ENCODE results near the gene MARK1.

MARK1 gene

DNA sequence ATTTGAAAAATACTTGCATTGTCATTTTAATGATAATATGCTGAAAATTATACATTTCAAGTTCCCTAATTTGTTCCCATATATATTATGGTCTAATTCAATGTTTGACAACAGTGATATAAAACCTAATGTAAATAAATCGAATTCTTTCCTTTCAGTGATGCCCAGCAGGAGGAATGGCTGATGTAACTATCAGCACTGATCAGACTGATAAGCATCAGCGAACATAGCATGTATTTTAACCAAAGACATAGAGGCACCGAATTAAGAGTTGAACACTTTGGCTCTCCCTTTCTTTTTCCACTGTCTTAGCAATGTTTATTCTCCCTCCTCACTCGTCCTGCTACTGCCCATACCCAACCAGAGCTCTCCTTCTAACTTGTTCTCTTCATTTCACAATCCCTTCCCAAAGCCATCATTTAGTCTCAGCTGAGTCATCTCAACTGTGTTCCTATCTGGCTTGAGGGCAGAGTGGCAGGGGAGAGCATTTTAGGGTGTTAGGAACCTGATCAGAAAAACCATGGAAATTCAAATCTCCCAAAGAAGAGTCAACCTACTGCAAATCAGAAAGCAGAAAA, 103.4 kb downstream of the MARK1 start:
- CTCF ChIA-PET, result interaction anchor here (0.5 to 0.8 kb wide), 2 partner anchors 113 to 413 kb away, joined by 3 to 4 read pairs; no protein-coding TSS in a partner anchor
- POLR2A ChIA-PET, result interaction anchor here (0.6 kb wide), 1 partner anchor 11 kb away, joined by 3 read pairs; no protein-coding TSS in a partner anchor
- no peak for DNase-seq (ENCODE audit: extremely low spot score)
- TF ChIP-seq BHLHE40 (IDR thresholded peaks at IDR 0.05; ENCODE audit: borderline replicate concordance) (no peak), FOXM1 (IDR thresholded peaks at IDR 0.05; ENCODE audit: borderline replicate concordance) (no peak), ARNT (IDR thresholded peaks at IDR 0.05) (no peak), SP1 (IDR thresholded peaks at IDR 0.05) (no peak), SUZ12 (IDR thresholded peaks at IDR 0.05) (no peak), LEF1 (IDR thresholded peaks at IDR 0.05; ENCODE audit: borderline replicate concordance) (no peak), FOXK2 (IDR thresholded peaks at IDR 0.05) (no peak)
- TF ChIP-seq, protein P1, sequence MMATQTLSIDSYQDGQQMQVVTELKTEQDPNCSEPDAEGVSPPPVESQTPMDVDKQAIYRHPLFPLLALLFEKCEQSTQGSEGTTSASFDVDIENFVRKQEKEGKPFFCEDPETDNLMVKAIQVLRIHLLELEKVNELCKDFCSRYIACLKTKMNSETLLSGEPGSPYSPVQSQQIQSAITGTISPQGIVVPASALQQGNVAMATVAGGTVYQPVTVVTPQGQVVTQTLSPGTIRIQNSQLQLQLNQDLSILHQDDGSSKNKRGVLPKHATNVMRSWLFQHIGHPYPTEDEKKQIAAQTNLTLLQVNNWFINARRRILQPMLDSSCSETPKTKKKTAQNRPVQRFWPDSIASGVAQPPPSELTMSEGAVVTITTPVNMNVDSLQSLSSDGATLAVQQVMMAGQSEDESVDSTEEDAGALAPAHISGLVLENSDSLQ (IDR thresholded peaks at IDR 0.05), result no peak

DNA sequence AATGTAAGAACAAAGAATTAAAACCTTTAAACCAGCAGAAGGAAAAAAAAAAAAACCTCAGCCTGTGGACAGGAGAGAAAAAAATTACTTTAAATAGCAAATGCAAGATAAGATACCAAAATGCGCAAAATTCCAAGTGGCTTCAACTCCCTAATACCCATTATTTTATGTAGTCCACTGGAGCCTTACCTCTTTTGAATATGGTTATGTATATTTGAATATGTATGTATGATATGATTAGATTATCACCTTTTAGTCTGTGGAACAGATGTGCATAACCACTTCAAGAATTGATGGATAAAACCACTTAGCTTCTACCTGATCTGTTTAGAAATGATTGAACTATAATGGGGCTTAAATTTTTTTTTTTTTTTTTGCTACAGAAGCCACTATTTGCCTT, 109.8 kb downstream of the MARK1 start:
- ChIA-PET POLR2A (no interaction called here), CTCF (interaction anchor here (0.6 to 0.7 kb wide), 2 partner anchors 10 to 95 kb away, joined by 3 to 6 read pairs; no protein-coding TSS in a partner anchor)
- no peak for DNase-seq (ENCODE audit: extremely low spot score)
- no peak for TF ChIP-seq BHLHE40 (IDR thresholded peaks at IDR 0.05; ENCODE audit: borderline replicate concordance)
- TF ChIP-seq NFRKB (IDR thresholded peaks at IDR 0.05), result no peak
- TF ChIP-seq FOXK2 (IDR thresholded peaks at IDR 0.05), result no peak
- TF ChIP-seq CTBP1 (IDR thresholded peaks at IDR 0.05; ENCODE audit: borderline replicate concordance), result no peak
- TF ChIP-seq HDGF (IDR thresholded peaks at IDR 0.05; ENCODE audit: borderline replicate concordance), result no peak
- TF ChIP-seq SUZ12 (IDR thresholded peaks at IDR 0.05), result no peak
- TF ChIP-seq FOXM1 (IDR thresholded peaks at IDR 0.05; ENCODE audit: borderline replicate concordance), result no peak
- TF ChIP-seq ARNT (IDR thresholded peaks at IDR 0.05), result no peak
- no peak for TF ChIP-seq L3MBTL2 (conservative IDR thresholded peaks at IDR 0.05)
- no peak for TF ChIP-seq FOXA1 (IDR thresholded peaks at IDR 0.05)
- TF ChIP-seq TARDBP (IDR thresholded peaks at IDR 0.05), result no peak
- TF ChIP-seq, protein P1 (IDR thresholded peaks at IDR 0.05), result no peak

DNA sequence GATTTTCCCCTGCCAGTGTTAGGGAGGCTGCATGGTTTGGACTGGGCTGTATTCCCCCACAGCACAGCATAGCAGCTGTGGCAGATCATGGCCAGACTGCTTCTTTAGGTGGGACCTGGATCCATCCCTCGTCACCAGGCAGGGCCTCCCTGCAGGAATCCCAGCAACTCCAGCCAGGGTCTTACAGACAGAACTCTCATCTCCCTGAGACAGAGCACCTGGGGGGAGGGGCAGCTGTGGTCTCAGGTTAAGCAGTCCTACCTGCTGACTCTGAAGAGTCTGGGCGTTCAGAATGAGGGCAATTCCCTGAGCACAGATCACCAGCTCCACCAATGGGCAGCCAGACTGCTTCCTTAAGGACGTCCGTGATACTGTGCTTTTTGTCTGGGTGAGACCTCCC, 114.3 kb downstream of the MARK1 start:
- no peak for DNase-seq (ENCODE audit: extremely low spot score)
- ChIA-PET POLR2A (no interaction called here), CTCF (no interaction called here)
- TF ChIP-seq FOXK2 (IDR thresholded peaks at IDR 0.05) (no peak), HDGF (IDR thresholded peaks at IDR 0.05; ENCODE audit: borderline replicate concordance) (no peak), ARNT (IDR thresholded peaks at IDR 0.05) (no peak)
- TF ChIP-seq, protein P1 (IDR thresholded peaks at IDR 0.05), result no peak

DNA sequence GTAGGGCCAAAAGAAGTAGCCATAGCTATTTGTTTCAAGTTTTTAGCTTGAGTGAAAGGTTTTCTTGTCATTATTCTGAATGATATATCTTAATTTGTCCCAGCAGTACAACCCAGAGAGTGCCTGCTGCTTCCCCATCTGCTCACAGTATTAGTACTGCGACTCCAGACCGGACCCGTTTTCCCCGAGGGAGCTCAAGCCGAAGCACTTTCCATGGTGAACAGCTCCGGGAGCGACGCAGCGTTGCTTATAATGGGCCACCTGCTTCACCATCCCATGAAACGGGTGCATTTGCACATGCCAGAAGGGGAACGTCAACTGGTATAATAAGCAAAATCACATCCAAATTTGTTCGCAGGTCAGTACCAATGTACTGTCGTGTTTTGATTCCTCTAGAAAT, 125.1 kb downstream of the MARK1 start:
- no peak for DNase-seq (ENCODE audit: extremely low spot score)
- TF ChIP-seq BHLHE40 (IDR thresholded peaks at IDR 0.05; ENCODE audit: borderline replicate concordance) (no peak), FOXK2 (IDR thresholded peaks at IDR 0.05) (no peak), SUZ12 (IDR thresholded peaks at IDR 0.05) (no peak), CTBP1 (IDR thresholded peaks at IDR 0.05; ENCODE audit: borderline replicate concordance) (no peak), NFRKB (IDR thresholded peaks at IDR 0.05) (no peak), LEF1 (IDR thresholded peaks at IDR 0.05; ENCODE audit: borderline replicate concordance) (no peak), ARNT (IDR thresholded peaks at IDR 0.05) (no peak), L3MBTL2 (conservative IDR thresholded peaks at IDR 0.05) (no peak), FOXM1 (IDR thresholded peaks at IDR 0.05; ENCODE audit: borderline replicate concordance) (no peak), TARDBP (IDR thresholded peaks at IDR 0.05) (no peak), ELF4 (IDR thresholded peaks at IDR 0.05) (no peak), ZNF384 (IDR thresholded peaks at IDR 0.05) (no peak), SP1 (IDR thresholded peaks at IDR 0.05) (no peak), FOXA1 (IDR thresholded peaks at IDR 0.05) (no peak)
- TF ChIP-seq, protein P1 (IDR thresholded peaks at IDR 0.05), result no peak
- POLR2A ChIA-PET, result no interaction called here
- CTCF ChIA-PET, result no interaction called here

DNA sequence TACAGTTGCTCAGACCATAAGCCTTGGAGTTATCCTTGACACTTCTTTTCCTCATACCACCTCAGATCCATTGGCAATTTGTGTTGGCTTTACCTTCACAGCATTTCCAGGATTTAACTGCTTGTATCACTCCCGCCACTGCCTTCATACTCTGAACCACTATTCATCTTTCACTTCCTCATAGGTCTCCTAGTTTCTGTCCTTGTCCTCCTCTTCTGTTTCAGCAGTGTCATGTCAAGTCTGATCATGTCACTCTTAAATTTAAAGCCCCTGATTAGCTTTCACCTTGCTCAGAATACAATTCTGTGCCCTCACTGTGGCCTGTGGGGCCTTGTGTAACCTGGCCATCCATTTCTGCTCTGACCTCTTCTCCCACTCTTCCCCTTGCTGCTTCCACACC, 127.6 kb downstream of the MARK1 start:
- POLR2A ChIA-PET, result no interaction called here
- TF ChIP-seq ARNT (IDR thresholded peaks at IDR 0.05) (no peak), ZNF384 (IDR thresholded peaks at IDR 0.05) (no peak), ELF4 (IDR thresholded peaks at IDR 0.05) (no peak), TARDBP (IDR thresholded peaks at IDR 0.05) (no peak), HDGF (IDR thresholded peaks at IDR 0.05; ENCODE audit: borderline replicate concordance) (no peak), SUZ12 (IDR thresholded peaks at IDR 0.05) (no peak), FOXK2 (IDR thresholded peaks at IDR 0.05) (no peak), SP1 (IDR thresholded peaks at IDR 0.05) (no peak), FOXM1 (IDR thresholded peaks at IDR 0.05; ENCODE audit: borderline replicate concordance) (no peak), BHLHE40 (IDR thresholded peaks at IDR 0.05; ENCODE audit: borderline replicate concordance) (no peak), CTBP1 (IDR thresholded peaks at IDR 0.05; ENCODE audit: borderline replicate concordance) (no peak), FOXA1 (IDR thresholded peaks at IDR 0.05) (no peak)
- CTCF ChIA-PET, result interaction anchor here (1.4 kb wide), 1 partner anchor 78 kb away, joined by 5 read pairs; no protein-coding TSS in a partner anchor
- DNase-seq (ENCODE audit: extremely low spot score), result no peak

Data from HEK293T (cell line).